ENCODE results near the gene CES3. TPM values are rescaled to one million over a fixed set of nuclear protein-coding genes. Genes with fewer than 3 reads are reported as not detected.
A peak's percentile ranks its signal among the peaks of the same experiment; 100 is the strongest.

Gene CES3
- total RNA-seq, 1 donor from 2014 or later, result not detected

- no peak for DNase-seq (ENCODE audit: low read depth in 2 of 2)
These were observed 40.7 kb downstream of the CES3 start for GRCh38 chr16:67001726-67002125.

- DNase-seq (ENCODE audit: low read depth in 2 of 2), result no peak
These were observed 46.0 kb downstream of the CES3 start for GRCh38 chr16:67006930-67007658.

DNA sequence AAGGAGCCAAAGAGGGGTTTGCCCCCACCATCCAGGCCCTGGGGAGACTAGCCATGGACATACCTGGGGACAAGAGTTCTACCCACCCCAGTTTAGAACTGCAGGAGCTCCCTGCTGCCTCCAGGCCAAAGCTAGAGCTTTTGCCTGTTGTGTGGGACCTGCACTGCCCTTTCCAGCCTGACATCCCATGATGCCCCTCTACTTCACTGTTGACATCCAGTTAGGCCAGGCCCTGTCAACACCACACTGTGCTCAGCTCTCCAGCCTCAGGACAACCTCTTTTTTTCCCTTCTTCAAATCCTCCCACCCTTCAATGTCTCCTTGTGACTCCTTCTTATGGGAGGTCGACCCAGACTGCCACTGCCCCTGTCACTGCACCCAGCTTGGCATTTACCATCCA is 48.1 kb downstream of the CES3 start:
- DNase-seq (ENCODE audit: low read depth in 2 of 2), result no peak

DNA sequence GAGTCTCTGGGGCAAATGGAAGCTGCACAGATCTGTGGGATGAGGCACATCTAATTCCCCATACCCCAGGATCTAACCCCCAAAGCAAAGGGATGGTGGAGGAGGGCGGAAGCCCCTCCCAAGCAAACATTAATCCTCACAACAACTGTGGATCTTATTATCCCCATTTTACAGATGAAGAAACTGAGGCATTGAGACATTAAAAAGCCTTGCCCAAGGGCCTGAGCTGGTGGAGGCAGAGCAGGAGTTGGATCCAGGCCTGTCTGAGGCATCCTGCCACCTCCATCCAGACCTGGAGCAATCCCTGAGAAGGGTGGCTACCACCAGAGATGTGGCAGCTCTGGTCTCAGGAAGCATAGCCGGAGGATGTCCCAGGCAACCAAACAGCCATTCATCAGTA is 50.2 kb downstream of the CES3 start:
- DNase-seq (ENCODE audit: low read depth in 2 of 2), result no peak

- no peak for DNase-seq (ENCODE audit: low read depth in 2 of 2)
These were observed 52.3 kb downstream of the CES3 start for GRCh38 chr16:67013233-67013822.

DNA sequence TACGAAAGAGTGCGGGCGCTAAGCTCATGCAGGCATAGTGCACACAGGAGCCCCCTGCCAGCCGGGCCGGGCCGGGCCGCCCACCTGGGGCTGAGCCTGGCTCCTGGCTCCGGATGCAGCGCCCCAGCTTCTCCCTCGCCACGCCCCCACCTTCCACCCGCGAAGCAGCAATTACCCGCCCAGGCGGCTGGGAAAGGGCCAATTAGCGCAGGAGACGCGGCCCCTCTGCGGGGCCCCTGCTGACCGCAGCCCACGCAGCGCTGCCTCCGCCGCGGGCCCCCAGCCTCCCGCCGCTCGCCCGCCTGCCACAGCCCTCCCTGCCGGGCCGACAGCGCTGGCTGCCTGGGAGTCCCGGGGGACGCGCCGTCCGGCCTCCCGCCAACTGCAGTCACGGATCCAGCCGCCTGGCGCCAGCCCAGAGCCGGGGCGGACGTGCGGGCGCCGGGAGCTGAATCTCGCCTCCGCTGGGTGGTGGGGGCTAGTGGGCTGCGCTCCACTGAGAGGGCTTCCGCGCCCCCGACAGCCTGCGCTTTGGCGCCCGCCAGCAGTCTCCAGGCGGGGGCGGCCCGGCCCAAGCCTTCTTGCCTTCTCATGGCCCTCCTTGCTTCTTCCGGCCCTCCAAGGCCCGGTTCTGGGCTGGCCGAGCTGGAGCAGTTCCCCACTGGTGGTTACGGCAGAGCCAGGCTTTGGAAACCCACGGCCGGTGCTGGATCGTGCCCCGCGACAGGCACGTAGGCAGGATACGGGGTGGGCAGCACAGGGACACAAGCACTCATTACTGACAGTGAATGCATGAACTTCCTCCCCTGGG is 53.0 kb downstream of the CES3 start:
- DNase-seq (ENCODE audit: low read depth in 2 of 2), result peak; percentile 46 to 75

- no peak for DNase-seq (ENCODE audit: low read depth in 2 of 2)
These were observed 53.7 kb downstream of the CES3 start for GRCh38 chr16:67014634-67015312.

GRCh38 chr16:67015313-67015731 is 54.3 kb downstream of the CES3 start:
- no peak for DNase-seq (ENCODE audit: low read depth in 2 of 2)

DNA sequence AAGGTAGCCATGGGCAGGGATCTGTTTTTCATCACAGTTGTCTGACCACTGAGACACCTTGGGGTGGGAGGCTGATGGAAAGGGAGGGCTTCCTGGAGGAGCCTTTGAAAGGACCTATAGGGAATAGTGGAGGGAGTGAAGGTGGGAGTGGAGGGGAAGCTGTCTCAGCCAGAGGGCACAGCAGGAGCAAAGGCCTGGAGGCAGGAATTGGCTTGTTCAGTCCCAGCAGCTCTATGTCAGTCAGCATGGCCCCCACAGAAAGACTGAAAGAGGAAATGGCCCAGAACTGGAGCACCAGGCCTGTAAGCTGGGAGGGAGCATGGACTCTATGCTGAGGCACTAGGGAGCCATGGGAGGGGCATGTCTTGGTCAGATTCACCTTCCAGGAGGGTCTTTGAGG is 55.1 kb downstream of the CES3 start:
- no peak for DNase-seq (ENCODE audit: low read depth in 2 of 2)

DNA sequence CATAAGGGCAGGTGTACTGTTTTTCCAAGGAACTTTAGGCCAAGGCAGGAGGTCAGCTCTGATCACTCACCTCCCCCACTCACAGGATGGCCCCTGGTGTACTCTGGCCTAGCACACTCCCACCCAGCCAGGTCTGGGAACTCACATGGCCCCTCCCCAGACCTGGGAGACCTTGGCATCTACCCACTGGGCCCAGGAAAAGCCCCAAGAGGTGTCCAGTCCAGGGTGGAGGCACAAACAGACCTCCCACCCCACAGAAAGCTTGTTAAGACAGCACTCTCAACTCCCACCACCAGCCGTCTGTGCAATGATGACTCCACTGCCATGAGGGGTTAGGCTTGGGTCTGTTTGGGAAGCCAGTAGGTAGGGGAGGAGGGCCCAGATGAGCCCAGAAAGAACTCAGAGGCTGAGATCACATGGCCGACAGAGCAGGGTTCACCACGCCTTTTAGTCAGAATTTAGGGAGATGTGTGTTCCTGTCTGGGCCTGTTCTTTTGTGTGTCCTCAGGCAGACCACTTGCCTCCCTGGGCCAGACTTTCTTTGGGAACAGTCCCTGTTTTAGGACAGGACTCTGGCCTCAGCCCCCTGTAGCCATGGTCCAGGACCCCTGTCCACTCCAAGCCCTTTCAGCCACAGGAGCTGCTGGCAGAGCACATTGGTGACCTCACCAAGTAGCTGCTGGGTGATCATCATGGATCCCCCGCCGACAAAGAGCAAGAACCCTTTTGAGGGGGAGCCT is 55.8 kb downstream of the CES3 start:
- DNase-seq (ENCODE audit: low read depth in 2 of 2), result no peak

DNA sequence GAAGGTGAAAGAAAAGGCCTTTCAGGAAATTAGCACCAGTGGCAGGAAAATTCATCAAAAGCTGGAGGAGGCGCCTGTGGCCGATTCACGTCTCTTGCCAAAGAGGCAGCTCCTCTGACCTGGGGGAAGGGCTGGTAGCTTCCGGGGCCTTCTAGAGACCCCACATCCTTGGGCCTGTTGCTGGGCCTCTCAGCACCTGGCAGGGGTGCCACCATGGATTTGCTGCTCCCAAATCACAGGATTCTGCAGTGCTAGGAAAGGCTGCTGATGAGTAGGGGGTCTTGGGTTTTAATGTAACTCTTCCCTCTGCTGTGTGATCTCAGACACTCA is 56.3 kb downstream of the CES3 start:
- no peak for DNase-seq (ENCODE audit: low read depth in 2 of 2)

- DNase-seq (ENCODE audit: low read depth in 2 of 2), result peak; percentile 92 to 94
These were observed 56.9 kb downstream of the CES3 start for GRCh38 chr16:67017810-67018488.

GRCh38 chr16:67019171-67019570 is 58.1 kb downstream of the CES3 start:
- DNase-seq (ENCODE audit: low read depth in 2 of 2), result no peak

DNA sequence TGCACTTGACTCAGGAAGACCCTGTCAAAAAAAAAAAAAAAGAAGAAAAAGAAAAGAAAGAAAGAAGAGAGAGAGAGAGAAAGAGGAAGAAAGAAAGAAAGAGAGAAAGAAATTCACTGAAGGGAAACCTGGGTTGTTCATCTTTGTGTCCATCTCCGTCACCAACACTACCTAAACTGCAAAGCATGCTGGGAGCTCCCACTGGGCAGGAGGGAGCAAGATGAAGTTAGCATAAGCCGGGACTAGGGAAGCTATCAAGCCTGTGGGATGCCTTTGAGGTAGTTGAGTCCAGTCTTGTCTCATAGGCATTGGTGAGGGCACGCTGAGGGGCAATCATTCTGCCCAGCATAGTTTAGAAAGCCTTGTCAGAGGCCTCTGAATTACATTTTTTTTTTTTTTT is 60.3 kb downstream of the CES3 start:
- no peak for DNase-seq (ENCODE audit: low read depth in 2 of 2)

DNA sequence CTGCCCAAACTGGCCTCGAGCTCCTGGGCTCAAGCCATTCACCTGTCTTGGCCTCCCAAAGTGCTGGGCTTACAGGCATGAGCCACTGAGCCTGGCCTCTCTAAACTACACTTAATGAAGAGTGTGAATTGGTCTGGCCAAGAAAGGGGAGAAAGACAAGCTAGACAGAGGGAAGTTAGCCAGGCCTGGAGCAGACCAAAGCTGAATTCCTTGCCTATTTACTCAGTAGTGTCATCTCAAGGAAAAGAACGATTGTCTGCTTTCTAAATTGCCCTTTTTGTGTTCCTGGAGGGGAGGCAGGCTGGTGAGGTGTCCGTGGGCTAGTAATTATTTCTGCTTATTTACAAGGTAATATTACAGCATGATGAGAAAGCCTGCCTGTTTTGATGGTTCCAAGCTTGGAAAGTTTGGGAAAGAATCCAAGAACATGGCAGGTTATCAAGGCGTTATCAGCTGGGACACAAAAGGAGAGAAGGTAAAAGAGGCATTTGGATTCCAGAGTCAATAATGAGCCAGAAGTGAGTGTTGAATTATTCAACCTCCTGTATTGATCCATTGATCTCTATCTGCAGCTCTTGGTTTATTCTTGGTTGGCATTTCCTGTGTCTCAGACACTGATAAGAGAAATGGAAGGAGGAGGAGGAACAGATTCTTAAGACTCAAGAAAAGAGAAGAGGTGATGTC is 61.6 kb downstream of the CES3 start:
- no peak for DNase-seq (ENCODE audit: low read depth in 2 of 2)

GRCh38 chr16:67023689-67024088 is 62.6 kb downstream of the CES3 start:
- DNase-seq (ENCODE audit: low read depth in 2 of 2), result no peak
